GM19463 (cell line): ENCODE data around the gene DDX5.

Experiments
- ATAC-seq: cut with Tn5 transposase; IDR thresholded peaks from one replicate; pipeline ENCODE4 v1.9.1; 2021; ENCODE audit warnings: mild to moderate bottlenecking, moderate library complexity; ENCODE audit not compliant: unreplicated experiment

Gene DDX5

DNA sequence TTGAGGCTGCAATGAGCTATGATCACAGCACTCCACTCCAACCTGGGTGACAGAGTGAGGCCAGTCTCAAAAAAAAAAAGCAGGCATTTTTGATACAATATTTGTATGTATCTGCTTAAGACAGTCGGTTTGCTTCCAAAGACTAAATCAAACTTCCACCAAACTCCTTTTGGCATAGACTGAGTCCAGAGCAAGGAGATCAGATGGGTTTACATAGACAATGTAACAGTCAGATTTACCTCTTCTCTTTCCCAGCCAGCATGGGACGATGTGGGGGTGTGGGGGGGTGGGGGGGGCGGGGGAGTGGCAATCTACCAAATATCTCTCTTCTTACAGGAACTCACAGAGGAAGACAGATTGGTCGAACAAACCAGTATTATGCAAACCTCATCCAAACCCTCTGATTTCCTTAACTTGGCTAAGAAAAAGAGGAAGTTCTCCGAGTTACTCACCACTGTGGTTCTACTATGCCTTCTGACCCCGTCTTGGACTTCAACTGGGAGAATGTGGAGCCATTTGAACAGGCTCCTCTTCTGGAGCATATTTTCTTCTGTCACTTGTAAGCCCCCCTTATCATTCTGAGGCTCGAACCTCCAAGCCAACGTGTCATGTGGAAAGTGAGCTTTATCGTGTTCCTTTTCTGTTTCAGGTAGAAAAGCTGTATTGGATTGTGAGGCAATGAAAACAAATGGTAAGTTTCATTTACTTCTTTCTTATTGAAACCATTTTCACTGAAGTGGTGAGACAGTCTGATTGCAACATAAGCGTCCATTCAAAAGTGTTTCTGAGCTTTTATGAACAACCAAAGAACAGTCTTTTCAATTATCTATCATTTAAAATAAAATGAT is 57.2 kb downstream of the DDX5 start, which contains the start of gene MILR1:
TSS of gene MILR1 (plus strand) at position 451 of the 848 bp plus-strand sequence. CDS start at position 505, 54 bp downstream.
- no peak for ATAC-seq
